ELR (cell line): ENCODE data around the gene PPIH.
A peak's percentile ranks its signal among the peaks of the same experiment; 100 is the strongest.
"Not testable (repeated sequence)": the region's sequence is repeated elsewhere in the genome, so short reads cannot be mapped to it uniquely, and the experiment has no call there.

Source experiments
- DNase-seq: peaks from one replicate; pipeline ENCODE4 v3.0.0-alpha.2; 2015; ENCODE audit warnings: low read depth

The PPIH gene

GRCh38 chr1:42682739-42683531 is 24.7 kb downstream of the PPIH start:
- DNase-seq: peak; percentile 76

GRCh38 chr1:42684139-42684538 is 25.9 kb downstream of the PPIH start:
- peak; percentile 56 for DNase-seq

DNA sequence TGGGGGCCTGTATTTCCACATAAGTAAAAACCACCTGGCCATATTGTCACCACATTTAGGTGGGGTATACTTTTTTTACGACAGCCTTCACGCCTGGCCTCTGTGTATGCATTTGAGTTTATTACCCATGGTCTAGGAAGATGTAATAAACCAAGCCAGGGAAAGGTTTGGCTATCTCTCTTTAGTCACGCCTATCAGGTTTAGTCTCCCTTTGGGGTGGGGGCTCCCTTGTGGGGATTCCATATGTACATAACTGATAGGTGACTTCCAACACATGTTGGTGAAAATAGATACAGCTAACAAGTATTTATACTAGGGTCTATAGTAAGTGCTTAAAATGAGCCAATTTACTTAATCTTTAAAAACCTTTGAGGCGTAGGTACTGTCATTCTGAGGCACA is 28.2 kb downstream of the PPIH start:
- no peak for DNase-seq

GRCh38 chr1:42689912-42690311 is 31.7 kb downstream of the PPIH start:
- DNase-seq: no peak

GRCh38 chr1:42690477-42691156 is 32.4 kb downstream of the PPIH start:
- no peak for DNase-seq

GRCh38 chr1:42691157-42691498 is 32.9 kb downstream of the PPIH start:
- no peak for DNase-seq

DNA sequence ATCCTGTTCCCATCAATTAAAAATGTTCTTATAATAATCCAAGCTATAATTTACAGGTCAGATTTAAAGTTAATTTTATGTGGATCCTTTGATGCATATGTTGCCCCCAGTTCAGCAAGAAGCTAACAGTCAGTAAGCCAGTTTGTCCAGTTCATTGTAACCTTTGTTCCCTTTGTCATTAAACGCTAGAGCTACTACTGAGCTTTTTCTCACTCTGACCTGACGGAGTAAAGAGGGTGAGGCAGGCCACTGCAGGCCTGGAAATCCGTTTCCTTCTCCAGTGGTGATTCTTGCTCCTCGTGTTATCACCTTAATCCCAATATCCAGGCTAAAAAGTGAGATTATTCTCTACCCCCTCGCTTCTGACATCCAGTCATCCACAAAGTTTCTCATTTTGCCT is 34.2 kb downstream of the PPIH start:
- DNase-seq: no peak

DNA sequence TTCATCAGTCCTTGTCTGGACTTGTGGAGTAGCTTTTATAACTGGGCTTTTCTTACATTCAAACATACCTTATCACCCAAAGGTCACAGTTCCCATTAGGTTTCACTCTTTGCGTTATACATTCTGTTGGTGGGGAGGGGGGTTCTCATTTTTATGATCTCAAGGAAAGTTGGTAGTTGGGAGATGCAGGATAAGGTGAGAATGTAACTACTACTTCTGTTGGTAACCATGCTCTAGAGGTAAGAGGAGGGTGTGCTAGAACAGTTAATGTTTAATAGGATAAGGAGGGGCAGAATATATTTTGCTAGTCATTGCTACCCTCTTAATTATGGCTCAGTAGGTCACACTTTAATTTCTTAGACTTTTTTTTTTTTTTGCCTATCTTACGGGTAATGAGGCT is 34.7 kb downstream of the PPIH start:
- no peak for DNase-seq

- no peak for DNase-seq
Measured at GRCh38 chr1:42698081-42698813, 40.0 kb downstream of the PPIH start.

DNA sequence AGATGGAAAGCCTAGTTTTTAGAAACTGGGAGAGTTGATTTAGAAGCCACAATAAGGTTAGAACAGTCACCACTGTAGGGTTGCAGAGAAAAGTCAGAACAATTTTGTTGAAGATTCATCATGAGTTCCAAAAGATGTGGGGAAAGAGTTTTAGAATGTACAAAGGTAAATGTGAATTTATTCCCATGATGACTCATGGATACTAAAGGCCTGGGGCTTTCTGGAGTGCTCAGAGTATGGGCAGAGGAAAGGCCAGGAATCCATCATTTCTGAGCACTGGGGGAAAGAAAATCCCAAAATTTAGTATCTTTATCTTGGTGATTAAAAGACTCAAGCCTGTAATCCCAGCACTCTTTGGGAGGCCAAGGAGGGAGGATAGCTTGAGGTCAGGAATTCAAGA is 41.8 kb downstream of the PPIH start:
- peak; percentile 47 for DNase-seq

DNA sequence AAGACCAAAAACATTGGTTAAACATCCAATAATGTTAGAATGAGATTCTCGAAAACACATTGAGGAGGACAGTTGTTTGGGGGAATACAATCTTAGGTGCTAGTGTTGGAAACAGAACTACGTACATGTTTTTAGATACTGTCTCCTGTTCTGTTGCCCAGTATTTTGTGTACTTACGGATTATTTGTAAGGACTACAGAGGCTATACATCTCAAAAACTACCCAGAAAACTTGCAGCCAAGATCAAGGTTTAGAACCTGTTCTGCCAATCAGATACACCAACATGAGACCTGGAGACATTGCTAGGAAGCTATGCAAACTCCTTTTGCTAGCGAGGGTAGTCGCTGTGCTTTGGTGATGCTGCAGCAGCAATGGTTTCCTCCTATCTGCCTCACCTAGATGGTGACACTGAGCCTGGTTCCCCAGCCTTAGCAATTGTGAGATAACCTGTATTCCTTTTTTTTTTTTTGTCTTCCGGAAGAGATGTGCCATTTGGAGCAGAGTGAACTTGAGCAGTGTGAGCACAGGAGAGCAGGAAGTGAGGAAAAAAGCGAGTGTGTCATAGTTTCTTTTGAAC is 45.8 kb downstream of the PPIH start:
- no peak for DNase-seq

GRCh38 chr1:42712808-42713207 is 54.6 kb downstream of the PPIH start:
- not testable (repeated sequence) for DNase-seq

GRCh38 chr1:42713293-42713692 is 55.1 kb downstream of the PPIH start:
- DNase-seq: no peak

- DNase-seq: not testable (repeated sequence)
Measured at GRCh38 chr1:42714441-42714840, 56.2 kb downstream of the PPIH start.

- DNase-seq: no peak
Measured at GRCh38 chr1:42720868-42721267, 62.6 kb downstream of the PPIH start.

DNA sequence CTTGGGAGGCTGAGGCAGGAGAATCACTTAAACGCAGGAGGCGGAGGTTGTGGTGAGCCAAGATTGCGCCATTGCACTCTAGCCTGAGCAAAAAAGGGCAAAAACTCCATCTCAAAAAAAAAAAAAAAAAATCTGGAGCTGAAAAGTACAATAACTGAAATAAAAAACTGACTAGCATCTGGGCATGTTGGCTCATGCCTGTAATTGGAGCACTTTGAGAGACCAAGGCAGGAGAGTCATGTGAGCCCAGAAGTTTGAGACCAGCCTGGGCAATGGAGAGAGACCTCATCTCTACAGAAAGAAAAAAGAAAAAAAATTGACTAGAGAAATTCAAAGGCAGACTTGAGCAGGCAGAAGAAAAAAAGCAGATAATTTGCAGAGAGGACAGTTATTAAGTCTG is 63.7 kb downstream of the PPIH start:
- no peak for DNase-seq

DNA sequence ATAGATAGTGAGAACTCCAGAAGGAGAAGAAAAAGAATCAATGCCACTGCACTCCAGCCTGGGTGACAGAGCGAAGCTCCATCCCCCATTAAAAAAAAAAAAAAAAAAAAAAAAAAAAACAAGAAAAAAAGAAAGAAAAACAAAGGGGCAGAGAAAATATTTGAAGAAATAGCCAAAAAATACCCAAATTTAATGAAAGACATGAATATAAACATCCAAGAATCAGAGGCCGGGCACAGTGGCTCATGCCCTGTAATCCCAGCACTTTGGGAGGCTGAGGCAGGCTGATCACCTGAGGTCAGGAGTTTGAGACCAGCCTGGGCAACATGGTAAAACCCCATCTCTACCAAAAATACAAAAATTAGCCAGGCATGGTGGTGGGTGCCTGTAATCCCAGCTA is 64.2 kb downstream of the PPIH start:
- DNase-seq: not testable (repeated sequence)

DNA sequence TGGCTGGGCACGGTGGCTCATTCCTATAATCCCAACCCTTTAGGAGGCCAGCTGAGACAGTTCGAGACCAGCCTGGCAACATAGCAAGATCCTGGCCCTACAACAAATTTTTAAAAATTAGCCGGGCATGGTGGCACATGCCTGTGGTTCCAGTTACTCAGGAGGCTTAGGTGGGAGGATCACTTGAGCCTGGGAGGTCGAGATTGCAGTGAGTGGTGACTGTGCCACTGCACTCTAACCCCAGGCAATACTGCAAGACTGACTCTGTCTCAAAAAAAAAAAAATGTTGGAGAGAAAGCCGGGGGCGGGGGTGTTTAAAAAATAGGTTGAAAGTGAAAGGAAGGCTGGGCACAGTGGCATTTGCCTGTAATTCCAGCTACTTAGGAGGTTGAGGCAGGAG is 65.3 kb downstream of the PPIH start:
- DNase-seq: peak; percentile 31

- not testable (repeated sequence) for DNase-seq
Measured at GRCh38 chr1:42725820-42726219, 67.6 kb downstream of the PPIH start.
